Stomach (tissue), 9 donors: ENCODE data around the gene ITPR1. TPM values are rescaled to one million over a fixed set of nuclear protein-coding genes. Genes with fewer than 3 reads are reported as not detected.

Experiments used
- DNase-seq, 2 donors: peaks; one replicate each; pipeline versions ENCODE4 v3.0.0 to v3.0.0-alpha.2; 2013 to 2019
- H3K27ac ChIP-seq, 5 donors: fragments of 200-600 bp in 4 of 5; sonication (generic) in 4 of 5; one replicate each; pipeline ENCODE4 v1.5.1; 2013 to 2019; ENCODE audit warnings: mild to moderate bottlenecking in 1 of 5, moderate library complexity in 1 of 5
- H3K27me3 ChIP-seq, 3 donors: fragments of 200-600 bp; sonication (generic); one replicate each; pipeline ENCODE4 v1.5.1; 2017 to 2019; ENCODE audit warnings: mixed run types in 1 of 3
- H3K36me3 ChIP-seq, 4 donors: fragments of 200-600 bp; sonication (generic); 1 replicate in 3 of 4; 2 replicates in 1 of 4; pipeline ENCODE4 v1.5.1; 2016 to 2019
- H3K4me1 ChIP-seq, 4 donors: fragments of 200-600 bp; sonication (generic); one replicate each; pipeline ENCODE4 v1.5.1; 2016 to 2019
- H3K4me3 ChIP-seq, 4 donors: fragments of 200-600 bp; sonication (generic) in 3 of 4; one replicate each; pipeline ENCODE4 v1.5.1; 2016 to 2019; ENCODE audit warnings: mild to moderate bottlenecking in 1 of 4
- H3K9me3 ChIP-seq, 4 donors: fragments of 200-600 bp; sonication (generic); one replicate each; pipeline ENCODE4 v1.5.1; 2016 to 2019
- CTCF ChIP-seq, 7 experiments: fragments of 450-650 bp in 4 of 7; fragments of 200-600 bp in 3 of 7; sonication (generic) in 3 of 7; IDR thresholded peaks; one replicate each; pipeline ENCODE4 v1.5.1; 2016 to 2019; ENCODE audit warnings: antibody characterized with exemption in 7 of 7, control low read depth in 2 of 7, mild to moderate bottlenecking in 1 of 7
- EP300 ChIP-seq: sonication (generic); formaldehyde crosslinking; IDR thresholded peaks from one replicate; pipeline ENCODE4 v1.6.1; 2017; ENCODE audit warnings: antibody characterized with exemption
- POLR2A ChIP-seq, 4 donors: fragments of 450-650 bp; IDR thresholded peaks; one replicate each; pipeline ENCODE4 v1.6.1; 2016; ENCODE audit warnings: antibody characterized with exemption in 4 of 4, control low read depth in 2 of 4, mild to moderate bottlenecking in 1 of 4, moderate library complexity in 1 of 4
- POLR2AphosphoS5 ChIP-seq, 3 donors: sonication (generic); formaldehyde crosslinking; IDR thresholded peaks; one replicate each; pipeline ENCODE4 v1.6.1; 2016; ENCODE audit warnings: antibody characterized with exemption in 3 of 3
- WGBS, 5 donors: extraction: QIAGEN DNeasy Blood & Tissue Kit in 3 of 5; methylation state at CpG; one replicate each; pipeline versions ENCODE4 v1.1.5 to v1.1.7; 2013 to 2018; 5-methylcytosine and 5-hydroxymethylcytosine counted together
- intact Hi-C: fragments of 100-400 bp; cut with DNase I; formaldehyde crosslinking; loops from one replicate; pipeline ENCODE4 v1.15.1; 2023; ENCODE audit warnings: low total_unique reads
- polyA plus RNA-seq, 3 donors: library from polyadenylated mRNA; stranded (reverse); fragments of 200-250 nt; gene quantifications; one replicate each; pipeline ENCODE4 v1.2.3, GENCODE V29; 2013
- total RNA-seq, 5 donors: library from RNA; depleted of rRNA; stranded (reverse); fragments of >200 nt; gene quantifications; one replicate each; pipeline versions ENCODE4 v1.1.0 to v1.2.3, GENCODE V29; 2014 to 2016
- donor health status: healthy with polysubstance abuse.
- donor health status: Bipolar disorder and iron deficiency.
- donor health status: healthy.

ITPR1 gene
- total and polyA plus RNA-seq, 8 donors = 6.6 to 192 (median 32.9) TPM

GRCh38 chr3:4785551-4785950 is 292.4 kb downstream of the ITPR1 start:
- H3K4me1 ChIP-seq = peaks cover 0 to 5% (median 1%) of the 10 kb centered on the region in 4 donors
- DNase-seq = no peak
- no peak overlapping the region for H3K27ac ChIP-seq
- H3K36me3 ChIP-seq = peaks cover 9 to 79% (median 74%) of the 10 kb centered on the region in 4 donors
- TF ChIP-seq POLR2A (IDR thresholded peaks at IDR 0.05) = no peak
- TF ChIP-seq CTCF (IDR thresholded peaks at IDR 0.05) = no peak
- no peak for TF ChIP-seq EP300
- TF ChIP-seq POLR2AphosphoS5 (IDR thresholded peaks at IDR 0.05) = no peak
- intact Hi-C loops = no loop called here
- H3K9me3 ChIP-seq = no peaks in the 10 kb centered on the region
- WGBS, 5 donors = 89 to 100% (median 98%) methylated on average over 1 of the region's 1 CpG
- H3K27me3 ChIP-seq = no peaks in the 10 kb centered on the region
- no peak overlapping the region for H3K4me3 ChIP-seq

GRCh38 chr3:4786431-4786830 is 293.3 kb downstream of the ITPR1 start:
- H3K4me3 ChIP-seq = no peak overlapping the region
- intact Hi-C loops = no loop called here
- TF ChIP-seq POLR2A (IDR thresholded peaks at IDR 0.05) (no peak), CTCF (IDR thresholded peaks at IDR 0.05) (no peak), EP300 (no peak), POLR2AphosphoS5 (IDR thresholded peaks at IDR 0.05) (no peak)
- no peak overlapping the region for H3K27ac ChIP-seq
- H3K36me3 ChIP-seq = peaks cover 16 to 88% (median 83%) of the 10 kb centered on the region in 4 donors
- no peaks in the 10 kb centered on the region for H3K9me3 ChIP-seq
- H3K27me3 ChIP-seq = no peaks in the 10 kb centered on the region
- DNase-seq = no peak
- H3K4me1 ChIP-seq = no peaks in the 10 kb centered on the region
- whole genome bisulfite sequencing, 5 donors = 80 to 98% (median 93%) methylated on average over 3 of the region's 3 CpGs

- no peaks in the 10 kb centered on the region for H3K9me3 ChIP-seq
- no peaks in the 10 kb centered on the region for H3K4me1 ChIP-seq
- 95 to 98% (median 96%) methylated on average over 4 of the region's 4 CpGs for WGBS, 5 donors
- TF ChIP-seq CTCF (IDR thresholded peaks at IDR 0.05) (no peak), EP300 (no peak), POLR2A (IDR thresholded peaks at IDR 0.05) (no peak), POLR2AphosphoS5 (IDR thresholded peaks at IDR 0.05) (no peak)
- no peaks in the 10 kb centered on the region for H3K27me3 ChIP-seq
- H3K4me3 ChIP-seq = no peak overlapping the region
- H3K27ac ChIP-seq = no peak overlapping the region
- H3K36me3 ChIP-seq = peaks cover 19 to 94% (median 80%) of the 10 kb centered on the region in 4 donors
- no peak for DNase-seq
- intact Hi-C loops = no loop called here
Measured at GRCh38 chr3:4791358-4791757, 298.2 kb downstream of the ITPR1 start.

- intact Hi-C loops = no loop called here
- DNase-seq = no peak
- WGBS, 5 donors = 76 to 90% (median 83%) methylated on average over 5 of the region's 5 CpGs
- Histone ChIP-seq H3K36me3 (peaks cover 15 to 97% (median 82%) of the 10 kb centered on the region in 4 donors), H3K4me3 (no peak overlapping the region), H3K4me1 (no peaks in the 10 kb centered on the region), H3K27ac (no peak overlapping the region), H3K9me3 (no peaks in the 10 kb centered on the region), H3K27me3 (no peaks in the 10 kb centered on the region)
- no peak for TF ChIP-seq POLR2AphosphoS5 (IDR thresholded peaks at IDR 0.05)
- TF ChIP-seq POLR2A (IDR thresholded peaks at IDR 0.05) = no peak
- TF ChIP-seq CTCF (IDR thresholded peaks at IDR 0.05) = no peak
- no peak for TF ChIP-seq EP300
Measured at GRCh38 chr3:4793311-4793710, 300.2 kb downstream of the ITPR1 start.
